HepG2 (cell line): ENCODE data around the gene NLRP12. TPM values are rescaled to one million over a fixed set of nuclear protein-coding genes. Genes with fewer than 3 reads are reported as not detected.

Experiments
- ATAC-seq: fragments of 200-7000 bp; cut with Tn5 transposase; 3 replicates; pipeline ENCODE4 v1.9.1; 2020; ENCODE audit warnings: mild to moderate bottlenecking, moderate library complexity
- BruUV-seq: library from RNA; stranded (reverse); fragments of 400-500 nt; replicated peaks from 2 replicates; lab custom pipeline; 2021; lab: Mats Ljungman, UMichigan
- CTCF ChIA-PET: fragments of 300-600 bp; formaldehyde crosslinking; extraction: SDS; loops from one replicate; lab custom pipeline; 2021; ENCODE audit warnings: low total read pairs, inconsistent platforms, low intra/inter-chr PET ratio; lab: Yijun Ruan, JAX
- POLR2A ChIA-PET: fragments of 350-600 bp; sonication (Branson Sonifier 250); formaldehyde crosslinking; loops from one replicate; lab custom pipeline; 2020; ENCODE audit warnings: antibody characterized with exemption, inconsistent platforms; lab: Yijun Ruan, JAX
- DNase-seq: peaks from one replicate; pipeline ENCODE4 v3.0.0-alpha.2; 2015; ENCODE audit warnings: low spot score
- FAIRE-seq: peaks from 3 replicates; lab custom pipeline; 2011; peaks lifted over from hg19 to GRCh38; lab: Jason Lieb, UNC
- H2AFZ ChIP-seq: one replicate; pipeline ENCODE4 v1.6.1; 2011; ENCODE audit warnings: low read length, inconsistent platforms
- H3K27ac ChIP-seq: fragments of 300-600 bp; 3 replicates; pipeline ENCODE4 v1.8.0; 2011; ENCODE audit warnings: mixed run types, mild to moderate bottlenecking, mixed read lengths, low read length, inconsistent platforms; ENCODE audit not compliant: insufficient read depth; ENCODE audit errors: extremely low read length
- H3K27me3 ChIP-seq, 2 experiments: fragments of 200-600 bp in 1 of 2; 2 replicates in 1 of 2; 3 replicates in 1 of 2; pipeline versions ENCODE4 v1.6.0 to v1.8.0; 2011; ENCODE audit warnings: low read length in 2 of 2, mild to moderate bottlenecking in 2 of 2, moderate library complexity in 2 of 2, inconsistent platforms in 1 of 2; ENCODE audit not compliant: insufficient read depth in 2 of 2, control insufficient read depth in 1 of 2
- H3K36me3 ChIP-seq, 2 experiments: fragments of 200-600 bp in 1 of 2; replicated peaks in 1 of 2; 2 replicates in 1 of 2; 3 replicates in 1 of 2; pipeline versions ENCODE4 v1.5.1 to v1.8.0; 2011; ENCODE audit warnings: low read length in 2 of 2, inconsistent platforms in 1 of 2; ENCODE audit not compliant: insufficient read depth in 2 of 2, control insufficient read depth in 1 of 2
- H3K4me1 ChIP-seq: 2 replicates; pipeline ENCODE4 v1.5.1; 2012; ENCODE audit warnings: low read length, inconsistent platforms; ENCODE audit not compliant: insufficient read depth
- H3K4me2 ChIP-seq: 2 replicates; pipeline ENCODE4 v1.6.0; 2011; ENCODE audit warnings: low read depth, low read length, inconsistent platforms
- H3K4me3 ChIP-seq, 3 experiments: fragments of 200-600 bp in 1 of 3; sonication (generic), shearing (Covaris generic) in 1 of 3; replicated peaks in 1 of 3; 2 replicates each; pipeline ENCODE4 v1.5.1; 2011 to 2016; ENCODE audit warnings: low read length in 3 of 3, inconsistent platforms in 2 of 3, low read depth in 2 of 3, mild to moderate bottlenecking in 2 of 3, control low read depth in 1 of 3, mixed read lengths in 1 of 3; ENCODE audit not compliant: insufficient read depth in 1 of 3
- H3K79me2 ChIP-seq: one replicate; pipeline ENCODE4 v1.6.1; 2011; ENCODE audit warnings: low read length, inconsistent platforms; ENCODE audit not compliant: insufficient read depth
- H3K9ac ChIP-seq: 2 replicates; pipeline ENCODE4 v1.6.0; 2011; ENCODE audit warnings: mild to moderate bottlenecking, low read depth, low read length, inconsistent platforms; ENCODE audit not compliant: insufficient read depth
- H3K9me3 ChIP-seq: 2 replicates; pipeline ENCODE4 v1.5.1; 2012; ENCODE audit warnings: mild to moderate bottlenecking, low read length
- H4K20me1 ChIP-seq: 2 replicates; pipeline ENCODE4 v1.6.0; 2011; ENCODE audit warnings: inconsistent platforms, mild to moderate bottlenecking, low read length, moderate library complexity; ENCODE audit not compliant: insufficient read depth
- ETV5 ChIP-seq: IDR thresholded peaks from 2 replicates; pipeline ENCODE4 v1.6.1; 2018; ENCODE audit warnings: missing biosample characterization, missing genetic modification reagents, inconsistent platforms, borderline replicate concordance
- KAT7 ChIP-seq: IDR thresholded peaks from 2 replicates; pipeline ENCODE4 v1.6.1; 2018; ENCODE audit warnings: borderline replicate concordance, missing compliant biosample characterization
- POLR2AphosphoS5 ChIP-seq: IDR thresholded peaks from 2 replicates; pipeline ENCODE4 v1.6.1; 2012; ENCODE audit warnings: low read depth, low read length
- SOX6 ChIP-seq, 2 experiments: fragments of 450-650 bp in 1 of 2; sonication (generic) in 1 of 2; formaldehyde crosslinking in 1 of 2; IDR thresholded peaks; 2 replicates each; pipeline versions ENCODE4 v1.4.0 to v1.6.1; 2017 to 2020; ENCODE audit warnings: antibody characterized with exemption in 1 of 2, mild to moderate bottlenecking in 1 of 2, missing genetic modification reagents in 1 of 2
- ZNF124 ChIP-seq: sonication (generic); formaldehyde crosslinking; IDR thresholded peaks from 2 replicates; pipeline ENCODE4 v1.4.0; 2020; ENCODE audit warnings: missing genetic modification reagents
- ZNF20 ChIP-seq: sonication (generic); formaldehyde crosslinking; IDR thresholded peaks from 2 replicates; pipeline ENCODE4 v1.4.0; 2020; ENCODE audit warnings: mild to moderate bottlenecking, moderate library complexity, missing genetic modification reagents
- ZNF431 ChIP-seq: sonication (generic); formaldehyde crosslinking; IDR thresholded peaks from 2 replicates; pipeline ENCODE4 v1.9.0; 2022; ENCODE audit warnings: missing genetic modification reagents, low read depth, mild to moderate bottlenecking, borderline replicate concordance
- ZNF549 ChIP-seq: sonication (generic); formaldehyde crosslinking; IDR thresholded peaks from 2 replicates; pipeline ENCODE4 v1.5.0; 2020; ENCODE audit warnings: missing genetic modification reagents
- ZNF572 ChIP-seq: sonication (generic); formaldehyde crosslinking; IDR thresholded peaks from 2 replicates; pipeline ENCODE4 v1.5.1; 2020; ENCODE audit warnings: mild to moderate bottlenecking, missing genetic modification reagents
- ZNF605 ChIP-seq: sonication (generic); formaldehyde crosslinking; IDR thresholded peaks from 2 replicates; pipeline ENCODE4 v1.8.0; 2022; ENCODE audit warnings: mild to moderate bottlenecking, missing genetic modification reagents
- ZNF629 ChIP-seq: sonication (generic); formaldehyde crosslinking; conservative IDR thresholded peaks from 2 replicates; pipeline ENCODE4 v1.5.0; 2020; ENCODE audit warnings: missing genetic modification reagents
- WGBS: methylation state at CpG from one replicate; pipeline ENCODE4 v1.1.6; 2017; ENCODE audit warnings: low lambda C conversion rate; 5-methylcytosine and 5-hydroxymethylcytosine counted together
- in situ Hi-C: cut with HindIII; loops from 2 replicates; pipeline ENCODE4 v1.10.0; 2017; ENCODE audit warnings: low pct_unique_long_range_greater_than_20kb; ENCODE audit not compliant: extremely low pct_ligation_motif_present
- intact Hi-C: fragments of 100-400 bp; cut with micrococcal nuclease; formaldehyde crosslinking; loops from one replicate; pipeline ENCODE4 v1.10.0; 2022; ENCODE audit not compliant: unreplicated experiment
- polyA plus RNA-seq, 8 experiments: library from polyadenylated mRNA; depleted of rRNA in 3 of 8; stranded (reverse) in 7 of 8; unstranded in 1 of 8; fragments of >200 nt; fragmentation: Illumina TruSeq in 4 of 8; extraction: Trizol in 4 of 8; gene quantifications; 2 replicates each; pipeline versions ENCODE4 v1.2.1 to v1.2.3, GENCODE V29; 2011 to 2016; ENCODE audit warnings: low read depth in 4 of 8, missing spikeins in 1 of 8, mixed read lengths in 1 of 8; ENCODE audit not compliant: insufficient read depth in 1 of 8
- total RNA-seq, 5 experiments: library from RNA; depleted of rRNA; stranded (reverse); fragments of >200 nt; fragmentation: Illumina TruSeq; extraction: Trizol; gene quantifications; 2 replicates each; pipeline ENCODE4 v1.2.3, GENCODE V29; 2016; ENCODE audit warnings: low read depth in 1 of 5
- TF ChIP-seq, protein P1 (sequence below): sonication (generic); formaldehyde crosslinking; IDR thresholded peaks from 2 replicates; pipeline ENCODE4 v1.8.1; 2023; ENCODE audit warnings: missing genetic modification reagents, inconsistent platforms, borderline replicate concordance
- TF ChIP-seq, protein P2 (sequence below): sonication (generic); formaldehyde crosslinking; IDR thresholded peaks from 2 replicates; pipeline ENCODE4 v1.9.0; 2021; ENCODE audit warnings: missing genetic modification reagents, borderline replicate concordance
- TF ChIP-seq, protein P3 (sequence below): sonication (generic); formaldehyde crosslinking; conservative IDR thresholded peaks from 2 replicates; pipeline ENCODE4 v1.5.0; 2020; ENCODE audit warnings: missing genetic modification reagents

Gene NLRP12
- total and polyA plus RNA-seq, 2 of the 13 experiments (the other 11 are each of a cell fraction or from before 2014, with no cell fraction given): 0.15 to 0.20 TPM

DNA sequence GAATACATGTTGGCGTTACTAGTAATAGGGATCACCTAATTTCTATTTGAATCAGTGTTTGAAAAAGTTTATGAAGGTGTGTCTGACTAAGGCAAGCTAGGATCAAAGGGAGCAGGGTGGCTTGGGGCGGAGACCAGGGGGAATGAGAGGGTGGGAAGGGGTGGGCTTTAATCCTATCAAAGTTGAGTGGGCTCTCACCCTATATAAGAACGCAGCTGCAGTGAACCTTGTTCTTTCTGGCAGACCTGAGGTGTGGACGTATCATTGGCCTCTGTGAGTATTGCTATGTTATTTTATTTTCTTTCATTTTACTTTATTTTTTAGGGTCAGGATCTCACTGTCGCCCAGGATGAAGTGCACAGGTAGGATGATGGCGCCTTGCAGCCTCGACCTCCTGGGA, 37.4 kb downstream of the NLRP12 start:
- 91% methylated on average over 7 of the region's 7 CpGs for WGBS
- TF ChIP-seq ZNF431 (CRISPR knock-in tag) (no peak), ZNF572 (no peak), ZNF20 (CRISPR knock-in tag) (no peak), ZNF629 (CRISPR knock-in tag) (no peak), SOX6 (IDR thresholded peaks at IDR 0.05) (no peak), SOX6 (CRISPR knock-in tag; IDR thresholded peaks at IDR 0.05) (no peak), ZNF549 (CRISPR knock-in tag) (no peak), POLR2AphosphoS5 (no peak), KAT7 (CRISPR knock-in tag) (no peak), ZNF605 (CRISPR knock-in tag) (no peak), ZNF124 (no peak), ETV5 (no peak)
- TF ChIP-seq, protein P1, sequence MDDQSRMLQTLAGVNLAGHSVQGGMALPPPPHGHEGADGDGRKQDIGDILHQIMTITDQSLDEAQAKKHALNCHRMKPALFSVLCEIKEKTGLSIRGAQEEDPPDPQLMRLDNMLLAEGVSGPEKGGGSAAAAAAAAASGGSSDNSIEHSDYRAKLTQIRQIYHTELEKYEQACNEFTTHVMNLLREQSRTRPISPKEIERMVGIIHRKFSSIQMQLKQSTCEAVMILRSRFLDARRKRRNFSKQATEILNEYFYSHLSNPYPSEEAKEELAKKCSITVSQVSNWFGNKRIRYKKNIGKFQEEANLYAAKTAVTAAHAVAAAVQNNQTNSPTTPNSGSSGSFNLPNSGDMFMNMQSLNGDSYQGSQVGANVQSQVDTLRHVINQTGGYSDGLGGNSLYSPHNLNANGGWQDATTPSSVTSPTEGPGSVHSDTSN (CRISPR knock-in tag): no peak
- TF ChIP-seq, protein P2, sequence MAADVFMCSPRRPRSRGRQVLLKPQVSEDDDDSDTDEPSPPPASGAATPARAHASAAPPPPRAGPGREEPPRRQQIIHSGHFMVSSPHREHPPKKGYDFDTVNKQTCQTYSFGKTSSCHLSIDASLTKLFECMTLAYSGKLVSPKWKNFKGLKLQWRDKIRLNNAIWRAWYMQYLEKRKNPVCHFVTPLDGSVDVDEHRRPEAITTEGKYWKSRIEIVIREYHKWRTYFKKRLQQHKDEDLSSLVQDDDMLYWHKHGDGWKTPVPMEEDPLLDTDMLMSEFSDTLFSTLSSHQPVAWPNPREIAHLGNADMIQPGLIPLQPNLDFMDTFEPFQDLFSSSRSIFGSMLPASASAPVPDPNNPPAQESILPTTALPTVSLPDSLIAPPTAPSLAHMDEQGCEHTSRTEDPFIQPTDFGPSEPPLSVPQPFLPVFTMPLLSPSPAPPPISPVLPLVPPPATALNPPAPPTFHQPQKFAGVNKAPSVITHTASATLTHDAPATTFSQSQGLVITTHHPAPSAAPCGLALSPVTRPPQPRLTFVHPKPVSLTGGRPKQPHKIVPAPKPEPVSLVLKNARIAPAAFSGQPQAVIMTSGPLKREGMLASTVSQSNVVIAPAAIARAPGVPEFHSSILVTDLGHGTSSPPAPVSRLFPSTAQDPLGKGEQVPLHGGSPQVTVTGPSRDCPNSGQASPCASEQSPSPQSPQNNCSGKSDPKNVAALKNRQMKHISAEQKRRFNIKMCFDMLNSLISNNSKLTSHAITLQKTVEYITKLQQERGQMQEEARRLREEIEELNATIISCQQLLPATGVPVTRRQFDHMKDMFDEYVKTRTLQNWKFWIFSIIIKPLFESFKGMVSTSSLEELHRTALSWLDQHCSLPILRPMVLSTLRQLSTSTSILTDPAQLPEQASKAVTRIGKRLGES (CRISPR knock-in tag): no peak
- TF ChIP-seq, protein P3, sequence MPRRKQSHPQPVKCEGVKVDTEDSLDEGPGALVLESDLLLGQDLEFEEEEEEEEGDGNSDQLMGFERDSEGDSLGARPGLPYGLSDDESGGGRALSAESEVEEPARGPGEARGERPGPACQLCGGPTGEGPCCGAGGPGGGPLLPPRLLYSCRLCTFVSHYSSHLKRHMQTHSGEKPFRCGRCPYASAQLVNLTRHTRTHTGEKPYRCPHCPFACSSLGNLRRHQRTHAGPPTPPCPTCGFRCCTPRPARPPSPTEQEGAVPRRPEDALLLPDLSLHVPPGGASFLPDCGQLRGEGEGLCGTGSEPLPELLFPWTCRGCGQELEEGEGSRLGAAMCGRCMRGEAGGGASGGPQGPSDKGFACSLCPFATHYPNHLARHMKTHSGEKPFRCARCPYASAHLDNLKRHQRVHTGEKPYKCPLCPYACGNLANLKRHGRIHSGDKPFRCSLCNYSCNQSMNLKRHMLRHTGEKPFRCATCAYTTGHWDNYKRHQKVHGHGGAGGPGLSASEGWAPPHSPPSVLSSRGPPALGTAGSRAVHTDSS (CRISPR knock-in tag): no peak
- Histone ChIP-seq H3K36me3 (no peaks in the 10 kb centered on the region), H2AFZ (no peak overlapping the region), H3K9ac (no peak overlapping the region), H4K20me1 (no peaks in the 10 kb centered on the region), H3K4me3 (no peak overlapping the region), H3K4me1 (peaks cover 27% of the 10 kb centered on the region), H3K4me2 (no peak overlapping the region), H3K9me3 (no peaks in the 10 kb centered on the region), H3K27me3 (no peaks in the 10 kb centered on the region), H3K79me2 (no peaks in the 10 kb centered on the region), H3K27ac (no peak overlapping the region)
- BruUV-seq: no TSS peak
- DNase-seq: no peak
- intact Hi-C loops (no loop called here), in situ Hi-C loops (no loop called here)
- ATAC-seq: no peak
- ChIA-PET POLR2A (no interaction called here), CTCF (no interaction called here)
- FAIRE-seq: no peak
